HK-2 (cell line): Measurements from ENCODE around the gene SORCS3.

Experiments used
- DNase-seq: peaks from one replicate; pipeline ENCODE4 v3.0.0-alpha.2; 2018; ENCODE audit not compliant: unreplicated experiment

The SORCS3 gene

DNA sequence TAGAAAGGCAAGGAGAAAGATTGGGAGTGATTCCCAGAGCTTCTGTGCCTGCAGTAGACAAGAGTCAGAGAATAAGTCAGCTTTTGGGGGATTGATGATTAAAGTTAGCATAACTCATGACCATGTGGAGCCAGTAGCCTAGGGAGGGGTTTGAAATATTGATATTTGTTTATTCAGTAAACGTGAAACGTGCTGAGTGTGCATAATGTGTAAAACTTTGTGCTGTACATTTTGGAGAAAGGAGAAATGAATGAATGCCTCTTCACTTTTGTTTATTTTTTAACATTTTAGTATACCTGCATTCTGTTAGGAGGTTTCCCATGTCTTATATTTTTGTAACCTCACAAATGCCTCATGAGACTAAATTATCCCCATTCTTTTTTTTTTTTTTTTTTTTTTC lies 272.3 kb downstream of the SORCS3 start:
- DNase-seq: no peak

- no peak for DNase-seq
Measured at GRCh38 chr10:104920476-104920875, 279.4 kb downstream of the SORCS3 start.

GRCh38 chr10:104921763-104922162 lies 280.7 kb downstream of the SORCS3 start:
- DNase-seq: no peak

DNA sequence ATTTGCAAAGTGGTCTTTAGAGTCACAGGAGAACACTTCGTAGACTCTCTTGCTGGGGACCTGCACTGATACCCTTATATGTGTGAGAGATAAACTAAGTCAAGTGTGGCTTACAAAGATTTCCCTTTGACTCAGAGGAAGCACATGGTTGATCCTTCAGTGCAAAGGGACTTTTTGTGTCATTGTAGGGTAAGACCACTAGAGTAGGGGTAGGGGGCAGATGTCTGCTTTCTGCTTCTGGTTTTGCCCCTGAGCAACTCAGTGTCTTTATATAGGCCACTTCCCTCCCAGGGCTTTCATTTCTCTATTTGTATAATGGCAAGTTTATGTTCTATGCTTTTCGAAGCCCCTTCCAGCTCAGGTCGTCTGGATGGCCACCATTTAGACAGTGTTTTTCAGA lies 281.7 kb downstream of the SORCS3 start:
- no peak for DNase-seq

- DNase-seq: no peak
Measured at GRCh38 chr10:104923501-104923900, 282.4 kb downstream of the SORCS3 start.

DNA sequence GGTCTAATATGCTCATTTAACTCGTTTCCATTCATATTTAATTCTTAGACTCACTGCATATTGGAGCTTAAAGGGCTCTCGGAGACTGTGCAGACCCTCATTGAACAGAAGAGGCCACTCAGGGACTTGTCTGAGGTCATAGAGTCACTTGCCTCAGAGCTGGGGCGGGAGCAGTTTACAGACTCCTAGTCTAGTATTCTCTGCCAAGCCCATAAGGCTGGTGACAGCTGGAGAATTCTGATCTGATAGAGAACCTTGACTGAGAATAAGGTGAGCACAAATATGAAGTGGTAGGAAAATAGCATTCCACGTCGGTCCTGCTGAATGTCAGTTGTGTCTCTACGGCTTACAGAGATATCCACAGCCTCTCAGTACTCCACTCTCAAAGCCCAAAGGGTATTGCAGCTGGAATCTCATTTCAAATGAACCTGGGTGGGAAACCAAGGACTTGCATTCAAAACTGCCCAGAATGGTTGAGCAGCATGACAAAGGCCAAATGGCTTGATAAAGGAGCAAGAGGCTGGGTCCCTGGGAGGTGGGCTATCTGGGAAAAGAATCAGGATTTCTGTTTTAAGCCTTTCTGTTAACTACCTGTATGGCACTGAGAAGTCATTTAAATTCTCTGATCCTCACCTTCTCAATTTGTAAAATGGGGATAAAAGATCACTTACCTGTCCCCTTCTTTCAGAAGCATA lies 283.2 kb downstream of the SORCS3 start:
- no peak for DNase-seq

DNA sequence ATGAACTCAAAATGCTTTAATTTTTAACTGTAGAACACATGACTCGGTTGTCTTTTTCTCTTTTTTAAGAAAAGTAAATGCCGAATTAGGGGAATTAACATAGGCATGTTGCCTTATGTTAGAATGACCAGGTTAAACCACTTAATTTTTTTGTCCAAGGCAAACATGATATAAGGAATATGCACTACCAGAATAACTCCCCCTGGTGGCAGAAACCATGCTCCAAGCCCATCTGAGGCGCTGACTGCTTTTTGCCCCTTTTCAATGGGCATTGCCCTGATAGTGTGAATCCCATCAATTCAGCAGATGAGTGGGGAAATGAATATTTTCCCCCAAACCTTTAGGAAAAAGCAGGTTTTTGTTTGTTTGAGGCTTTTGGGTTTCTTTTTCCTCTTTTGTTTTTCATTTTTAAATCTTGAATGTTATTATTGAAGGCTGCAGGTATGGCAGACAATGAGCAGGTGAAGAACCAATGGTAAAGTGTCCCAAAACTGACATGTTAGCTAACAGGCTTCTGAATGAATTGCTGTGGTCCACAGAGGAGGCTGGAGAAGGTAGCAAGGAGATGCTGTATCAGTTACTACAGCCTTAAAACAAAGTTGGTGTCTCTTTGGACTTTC lies 284.3 kb downstream of the SORCS3 start:
- peak; percentile 33 for DNase-seq

- no peak for DNase-seq
Measured at GRCh38 chr10:104928734-104929133, 287.6 kb downstream of the SORCS3 start.

- no peak for DNase-seq
Measured at GRCh38 chr10:104931612-104932134, 290.6 kb downstream of the SORCS3 start.

DNA sequence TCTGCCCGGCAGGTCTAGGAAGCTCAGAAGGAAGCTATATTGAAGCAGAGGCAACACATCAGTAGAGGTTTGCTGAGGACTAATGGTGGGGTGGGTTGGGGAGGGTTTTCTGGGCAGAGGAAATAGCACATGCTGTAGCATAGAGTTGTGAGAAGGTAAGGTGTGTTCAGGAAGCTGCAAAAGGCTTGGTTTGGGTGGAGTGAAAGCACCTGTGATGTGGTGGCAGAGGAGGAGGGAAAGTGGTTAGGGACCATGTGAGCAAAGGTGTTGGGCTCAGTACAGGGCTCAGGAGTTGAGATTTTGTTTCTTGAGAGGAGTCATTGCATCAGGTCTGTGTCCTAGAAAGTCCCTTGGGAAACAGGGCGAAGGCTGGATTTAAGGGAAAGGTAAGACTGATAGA lies 294.6 kb downstream of the SORCS3 start:
- DNase-seq: no peak

GRCh38 chr10:104937567-104937966 lies 296.5 kb downstream of the SORCS3 start:
- DNase-seq: peak; percentile 52

DNA sequence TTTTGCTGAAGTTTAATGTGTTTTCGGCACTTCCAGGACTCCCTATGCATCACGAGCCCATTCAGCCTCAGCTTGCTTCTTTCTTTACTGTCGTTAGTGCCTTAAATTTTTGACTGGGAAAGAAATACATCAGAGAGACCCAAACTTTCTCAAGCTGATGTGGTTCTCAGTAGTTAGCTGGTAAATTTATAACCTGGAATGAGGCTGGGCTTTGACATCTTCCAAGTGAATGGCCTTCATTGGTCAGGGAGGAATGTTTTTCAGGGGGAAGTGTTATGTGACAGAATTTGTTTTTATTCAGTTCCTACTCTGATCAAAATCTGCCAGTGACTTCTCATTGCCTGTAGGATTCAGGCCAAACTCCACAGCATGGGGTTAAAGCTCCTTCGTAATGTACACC lies 296.9 kb downstream of the SORCS3 start:
- DNase-seq: no peak

- DNase-seq: no peak
Measured at GRCh38 chr10:104941662-104942061, 300.6 kb downstream of the SORCS3 start.

GRCh38 chr10:104947314-104947713 lies 306.2 kb downstream of the SORCS3 start:
- no peak for DNase-seq

GRCh38 chr10:104957178-104957841 lies 316.2 kb downstream of the SORCS3 start:
- no peak for DNase-seq

DNA sequence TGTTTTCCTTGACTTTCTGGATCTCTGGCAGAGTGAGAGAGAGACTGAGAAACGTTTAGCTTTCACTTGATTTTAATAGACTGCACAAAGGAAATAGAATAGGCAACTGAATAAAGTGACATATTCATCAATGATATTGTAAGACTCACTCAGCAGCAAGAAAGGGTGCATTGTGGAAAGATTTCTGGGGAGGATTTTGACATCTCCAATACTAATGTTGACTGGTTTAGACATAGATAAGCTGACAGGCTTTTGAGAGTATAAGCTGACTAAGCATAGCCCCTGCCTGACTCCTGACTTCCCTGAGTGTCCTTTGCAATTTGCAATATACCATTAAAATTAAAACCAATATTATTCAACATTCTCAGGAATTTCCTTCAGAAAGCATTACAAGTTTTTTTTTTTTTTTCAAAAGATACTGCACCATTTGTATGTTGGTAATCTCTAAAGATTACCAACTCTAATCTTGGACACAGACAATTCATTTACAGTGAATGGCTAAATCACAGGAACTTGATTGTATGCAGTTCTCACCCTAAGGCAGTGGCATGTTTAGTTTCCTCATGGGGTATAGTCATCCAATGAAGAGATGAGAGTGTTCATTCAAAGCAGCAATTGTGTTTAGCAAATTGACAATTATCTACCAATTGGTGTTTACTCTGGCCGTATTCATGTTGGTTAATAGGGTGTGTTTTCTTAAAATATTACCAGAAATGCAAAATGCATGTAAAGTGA lies 325.6 kb downstream of the SORCS3 start:
- no peak for DNase-seq

- no peak for DNase-seq
Measured at GRCh38 chr10:104980368-104980767, 339.3 kb downstream of the SORCS3 start.

- DNase-seq: no peak
Measured at GRCh38 chr10:104981995-104982394, 340.9 kb downstream of the SORCS3 start.

DNA sequence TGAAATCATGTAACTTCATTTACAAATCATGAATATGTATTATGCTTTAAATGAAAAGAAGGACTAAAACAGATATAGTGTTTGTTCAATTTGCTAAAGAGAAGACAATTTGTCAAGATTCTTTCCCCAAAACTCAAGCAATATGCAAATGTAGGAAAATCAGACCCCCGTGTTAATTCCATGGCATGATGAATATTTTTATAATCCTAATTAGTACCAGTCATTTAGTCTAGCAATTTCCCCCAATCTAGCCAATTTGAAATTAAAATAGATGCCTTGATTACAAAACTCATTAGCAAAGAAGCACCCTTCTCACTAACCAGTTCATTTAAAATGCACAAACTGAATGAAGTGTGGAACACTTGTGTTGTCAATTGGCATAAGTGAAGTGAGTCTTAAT lies 347.6 kb downstream of the SORCS3 start:
- no peak for DNase-seq

- DNase-seq: no peak
Measured at GRCh38 chr10:104989880-104990279, 348.8 kb downstream of the SORCS3 start.

- DNase-seq: no peak
Measured at GRCh38 chr10:104993085-104993484, 352.0 kb downstream of the SORCS3 start.

DNA sequence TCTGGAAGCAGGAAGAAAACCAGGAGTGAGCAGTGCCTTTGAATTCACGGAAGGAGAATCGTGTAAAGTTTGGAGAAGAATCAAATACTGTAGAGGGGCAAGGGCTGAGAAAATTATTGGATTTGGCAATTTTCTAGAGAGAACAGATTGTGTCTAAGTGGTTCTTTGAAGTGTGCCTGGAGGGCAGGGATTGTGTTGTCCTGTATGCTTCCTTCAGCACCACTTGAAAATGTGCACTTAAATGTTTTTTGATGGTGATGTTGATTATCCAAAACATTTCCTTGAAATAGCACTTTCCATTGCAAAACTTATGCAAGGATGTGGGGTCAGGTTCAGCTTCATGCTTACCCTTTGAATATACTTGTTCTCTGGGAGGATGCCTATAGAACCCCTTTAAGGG lies 360.2 kb downstream of the SORCS3 start:
- DNase-seq: no peak
